Endothelial cell (in vitro differentiated cells): ENCODE measurements around the gene AADAT. TPM values are rescaled to one million over a fixed set of nuclear protein-coding genes. Genes with fewer than 3 reads are reported as not detected.

Source experiments
- DNase-seq: peaks from one replicate; pipeline ENCODE4 v3.0.0; 2021; ENCODE audit warnings: low spot score
- H3K27ac Mint-ChIP-seq: one replicate; pipeline ENCODE4 v1.8.0; 2021; ENCODE audit warnings: mixed read lengths, inconsistent platforms; ENCODE audit not compliant: unreplicated experiment
- H3K27me3 Mint-ChIP-seq: one replicate; pipeline ENCODE4 v1.8.0; 2021; ENCODE audit warnings: mild to moderate bottlenecking, moderate library complexity, mixed read lengths, inconsistent platforms; ENCODE audit not compliant: unreplicated experiment
- H3K36me3 Mint-ChIP-seq: one replicate; pipeline ENCODE4 v1.8.0; 2021; ENCODE audit warnings: mild to moderate bottlenecking, low read depth, mixed read lengths, inconsistent platforms; ENCODE audit not compliant: unreplicated experiment
- H3K4me1 Mint-ChIP-seq: one replicate; pipeline ENCODE4 v1.8.0; 2021; ENCODE audit warnings: mild to moderate bottlenecking, mixed read lengths, inconsistent platforms; ENCODE audit not compliant: unreplicated experiment
- H3K4me3 Mint-ChIP-seq: one replicate; pipeline ENCODE4 v1.8.0; 2021; ENCODE audit warnings: mild to moderate bottlenecking, mixed read lengths, inconsistent platforms; ENCODE audit not compliant: unreplicated experiment
- H3K9me3 Mint-ChIP-seq: one replicate; pipeline ENCODE4 v1.8.0; 2021; ENCODE audit warnings: mixed read lengths, inconsistent platforms; ENCODE audit not compliant: unreplicated experiment
- CTCF ChIP-seq: fragments of 200-600 bp; sonication (generic); IDR thresholded peaks from one replicate; pipeline ENCODE4 v1.5.0; 2021; ENCODE audit warnings: antibody characterized with exemption; ENCODE audit not compliant: unreplicated experiment
- total RNA-seq: library from RNA; stranded (reverse); fragmentation: NEBNext Ultra II Directional; extraction: Animal tissue kit (Norgen Biotek cat#: 25700); gene quantifications from one replicate; pipeline ENCODE4 v1.2.1, GENCODE V29; 2021; ENCODE audit not compliant: unreplicated experiment

The AADAT gene
- total RNA-seq, 1 donor from 2014 or later: 6.6 TPM

DNA sequence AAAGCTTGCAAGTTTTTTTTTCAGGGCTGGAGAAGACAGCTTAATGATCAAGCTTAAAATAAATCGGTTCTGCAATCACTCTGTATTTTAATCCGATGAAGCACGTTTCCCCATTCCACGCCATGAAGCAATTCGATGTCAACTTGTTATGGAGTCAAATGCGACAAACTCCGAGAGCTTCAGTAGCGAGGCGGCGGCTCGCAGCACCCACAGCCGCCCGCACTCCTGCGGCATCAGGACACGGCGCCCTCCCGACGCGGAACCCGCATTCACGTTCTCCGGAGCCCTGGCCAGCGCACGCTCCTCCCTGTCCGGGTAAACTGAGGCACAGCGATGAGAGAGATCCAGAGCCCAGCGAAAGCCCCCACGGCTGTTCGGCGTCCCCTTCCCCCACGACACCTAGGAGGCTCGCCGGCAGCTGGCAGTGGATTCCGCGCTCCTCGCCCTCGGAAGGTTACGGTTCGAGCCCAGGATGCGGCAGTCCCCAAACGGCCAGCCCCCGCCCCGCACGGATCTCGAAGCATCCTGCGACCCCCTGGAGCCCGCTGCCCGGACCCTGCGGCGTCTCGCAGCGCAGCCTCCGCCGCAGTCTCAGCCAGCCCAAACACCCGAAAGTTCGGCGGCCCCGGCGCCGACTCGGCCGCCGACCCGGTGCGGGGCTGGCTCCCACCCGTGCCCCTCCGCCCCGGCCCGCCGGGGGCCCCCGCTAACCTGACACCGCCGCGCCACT, 64.1 kb downstream of the AADAT start:
- peak overlapping the region; percentile 36 for H3K27ac Mint-ChIP-seq
- TF ChIP-seq CTCF: no peak
- H3K4me1 Mint-ChIP-seq: peaks cover 13% of the 10 kb centered on the region
- peaks cover 16% of the 10 kb centered on the region for H3K27me3 Mint-ChIP-seq
- DNase-seq: peak; percentile 22
- no peaks in the 10 kb centered on the region for H3K36me3 Mint-ChIP-seq
- H3K4me3 Mint-ChIP-seq: peak overlapping the region; percentile 92
- H3K9me3 Mint-ChIP-seq: no peaks in the 10 kb centered on the region

DNA sequence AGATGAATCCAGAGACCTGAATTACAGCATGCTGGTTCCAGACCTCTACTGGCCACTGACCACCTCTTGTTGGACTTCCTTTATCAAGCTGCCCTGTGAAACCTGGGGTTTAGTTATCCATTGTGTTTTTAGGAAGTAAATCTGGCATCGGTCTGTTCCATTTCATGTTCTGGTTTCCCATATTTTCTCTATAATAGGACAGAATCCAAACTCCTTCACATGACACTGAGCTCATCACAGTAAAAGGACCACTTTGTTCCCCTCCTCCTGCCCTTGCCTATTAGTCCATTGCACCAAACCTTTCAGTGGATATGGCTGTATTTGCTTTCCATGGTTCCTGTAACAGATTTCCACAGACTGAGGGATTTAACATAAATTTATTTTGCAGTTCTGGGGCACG, 67.5 kb downstream of the AADAT start:
- Mint-ChIP-seq H3K4me1 (peaks cover 11% of the 10 kb centered on the region), H3K27me3 (peaks cover 12% of the 10 kb centered on the region), H3K9me3 (no peaks in the 10 kb centered on the region), H3K27ac (no peak overlapping the region), H3K4me3 (no peak overlapping the region), H3K36me3 (no peaks in the 10 kb centered on the region)
- TF ChIP-seq CTCF: no peak
- DNase-seq: no peak

- no peaks in the 10 kb centered on the region for H3K36me3 Mint-ChIP-seq
- no peak for TF ChIP-seq CTCF
- no peaks in the 10 kb centered on the region for H3K9me3 Mint-ChIP-seq
- no peak overlapping the region for H3K4me3 Mint-ChIP-seq
- peaks cover 12% of the 10 kb centered on the region for H3K4me1 Mint-ChIP-seq
- H3K27ac Mint-ChIP-seq: no peak overlapping the region
- no peak for DNase-seq
- peaks cover 2% of the 10 kb centered on the region for H3K27me3 Mint-ChIP-seq
These were observed 72.5 kb downstream of the AADAT start for GRCh38 chr4:170017252-170017651.

GRCh38 chr4:170015285-170015684, 74.5 kb downstream of the AADAT start:
- Mint-ChIP-seq H3K9me3 (no peaks in the 10 kb centered on the region), H3K4me3 (no peak overlapping the region), H3K27ac (no peak overlapping the region), H3K4me1 (peaks cover 16% of the 10 kb centered on the region), H3K36me3 (no peaks in the 10 kb centered on the region), H3K27me3 (peaks cover under 1% of the 10 kb centered on the region)
- no peak for TF ChIP-seq CTCF
- DNase-seq: no peak

- no peak for TF ChIP-seq CTCF
- Mint-ChIP-seq H3K27ac (no peak overlapping the region), H3K9me3 (no peaks in the 10 kb centered on the region), H3K4me3 (no peak overlapping the region), H3K4me1 (peaks cover 11% of the 10 kb centered on the region), H3K27me3 (peaks cover 1% of the 10 kb centered on the region), H3K36me3 (no peaks in the 10 kb centered on the region)
- no peak for DNase-seq
These were observed 75.3 kb downstream of the AADAT start for GRCh38 chr4:170014359-170015011.
